HG03025 (cell line): Measurements from ENCODE around the gene LCN15.

Experiments
- ATAC-seq: cut with Tn5 transposase; IDR thresholded peaks from one replicate; pipeline ENCODE4 v1.9.1; 2021; ENCODE audit warnings: mild to moderate bottlenecking, moderate library complexity; ENCODE audit not compliant: unreplicated experiment, low FRiP score

The LCN15 gene

DNA sequence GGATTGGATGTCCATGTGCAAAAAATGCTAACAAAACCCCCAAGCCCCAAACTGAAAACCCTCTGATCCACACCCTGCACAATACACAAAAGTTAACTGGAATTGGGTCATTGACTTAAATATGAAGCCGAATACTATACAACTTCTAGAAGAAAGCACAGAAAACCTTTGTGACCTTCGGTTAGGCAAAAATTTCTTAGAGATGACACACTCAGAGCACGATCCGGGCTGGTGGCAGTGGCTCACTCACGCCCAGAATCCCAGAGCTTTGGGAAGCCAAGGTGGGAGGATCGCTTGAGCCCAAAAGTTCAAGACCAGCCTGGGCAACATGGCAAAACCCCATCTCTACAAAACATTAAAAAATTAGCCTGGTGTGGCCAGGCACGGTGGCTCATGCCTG lies 53.8 kb downstream of the LCN15 start:
- ATAC-seq: no peak
